HL-60 (cell line): ENCODE results near the gene SLCO2A1.

Source experiments
- DNase-seq, 2 experiments: peaks; one replicate each; pipeline ENCODE4 v3.0.0-alpha.2; 2010 to 2020; ENCODE audit warnings: low read depth in 1 of 2, low spot score in 1 of 2
- H3K27ac ChIP-seq: fragments of 250-450 bp; sonication (Bioruptor Pico); replicated peaks from 2 replicates; pipeline ENCODE4 v1.5.1; 2020; ENCODE audit warnings: mild to moderate bottlenecking, moderate library complexity
- H3K27me3 ChIP-seq: fragments of 250-450 bp; sonication (Bioruptor Pico); 2 replicates; pipeline ENCODE4 v1.5.1; 2021; ENCODE audit warnings: mild to moderate bottlenecking, moderate library complexity; ENCODE audit not compliant: insufficient read depth, poor library complexity, severe bottlenecking
- H3K4me3 ChIP-seq: replicated peaks from 2 replicates; pipeline ENCODE4 v1.5.1; 2011; ENCODE audit warnings: mild to moderate bottlenecking, control low read depth, low read length; ENCODE audit not compliant: insufficient read depth
- GABPA ChIP-seq: IDR thresholded peaks from 2 replicates; pipeline ENCODE4 v1.6.1; 2012; ENCODE audit warnings: low read depth
- POLR2AphosphoS5 ChIP-seq: IDR thresholded peaks from 2 replicates; pipeline ENCODE4 v1.6.1; 2012; ENCODE audit warnings: low read depth
- REST ChIP-seq: IDR thresholded peaks from 2 replicates; pipeline ENCODE4 v1.6.1; 2012; ENCODE audit warnings: low read depth; ENCODE audit not compliant: insufficient replicate concordance
- SPI1 ChIP-seq: IDR thresholded peaks from 2 replicates; pipeline ENCODE4 v1.6.1; 2012; ENCODE audit warnings: low read depth, mild to moderate bottlenecking, borderline replicate concordance
- TF ChIP-seq, protein P1 (sequence below): IDR thresholded peaks from one replicate; pipeline ENCODE4 v1.5.1; 2011; ENCODE audit warnings: low read length, control low read depth, inconsistent platforms; ENCODE audit not compliant: insufficient read depth

The SLCO2A1 gene

DNA sequence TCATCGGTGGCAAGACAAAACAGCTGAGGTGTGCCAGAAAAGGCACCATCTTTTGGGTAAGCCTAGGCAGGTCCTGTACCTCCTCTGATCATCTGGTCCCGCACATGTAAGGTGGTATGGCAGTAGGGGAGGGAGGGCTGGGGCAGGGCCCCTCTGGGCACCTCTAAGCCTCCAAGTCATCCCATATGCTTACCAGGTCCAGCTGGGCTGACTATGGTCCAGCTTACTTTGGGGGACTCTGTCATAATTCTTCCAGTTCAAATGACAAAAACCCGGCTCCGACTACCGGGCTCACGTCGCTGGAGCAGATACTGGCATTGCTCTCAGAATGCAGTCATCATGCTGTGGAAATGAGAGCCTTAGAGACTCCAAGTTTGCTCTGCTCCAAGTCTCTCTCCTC lies 132.2 kb downstream of the SLCO2A1 start:
- DNase-seq, result no peak
- Histone ChIP-seq H3K27me3 (peaks cover 6% of the 10 kb centered on the region), H3K4me3 (no peak overlapping the region), H3K27ac (no peak overlapping the region)
- TF ChIP-seq, protein P1, sequence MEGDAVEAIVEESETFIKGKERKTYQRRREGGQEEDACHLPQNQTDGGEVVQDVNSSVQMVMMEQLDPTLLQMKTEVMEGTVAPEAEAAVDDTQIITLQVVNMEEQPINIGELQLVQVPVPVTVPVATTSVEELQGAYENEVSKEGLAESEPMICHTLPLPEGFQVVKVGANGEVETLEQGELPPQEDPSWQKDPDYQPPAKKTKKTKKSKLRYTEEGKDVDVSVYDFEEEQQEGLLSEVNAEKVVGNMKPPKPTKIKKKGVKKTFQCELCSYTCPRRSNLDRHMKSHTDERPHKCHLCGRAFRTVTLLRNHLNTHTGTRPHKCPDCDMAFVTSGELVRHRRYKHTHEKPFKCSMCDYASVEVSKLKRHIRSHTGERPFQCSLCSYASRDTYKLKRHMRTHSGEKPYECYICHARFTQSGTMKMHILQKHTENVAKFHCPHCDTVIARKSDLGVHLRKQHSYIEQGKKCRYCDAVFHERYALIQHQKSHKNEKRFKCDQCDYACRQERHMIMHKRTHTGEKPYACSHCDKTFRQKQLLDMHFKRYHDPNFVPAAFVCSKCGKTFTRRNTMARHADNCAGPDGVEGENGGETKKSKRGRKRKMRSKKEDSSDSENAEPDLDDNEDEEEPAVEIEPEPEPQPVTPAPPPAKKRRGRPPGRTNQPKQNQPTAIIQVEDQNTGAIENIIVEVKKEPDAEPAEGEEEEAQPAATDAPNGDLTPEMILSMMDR, result no peak
- TF ChIP-seq GABPA, result no peak
- no peak for TF ChIP-seq POLR2AphosphoS5
- no peak for TF ChIP-seq REST
- TF ChIP-seq SPI1, result no peak

DNA sequence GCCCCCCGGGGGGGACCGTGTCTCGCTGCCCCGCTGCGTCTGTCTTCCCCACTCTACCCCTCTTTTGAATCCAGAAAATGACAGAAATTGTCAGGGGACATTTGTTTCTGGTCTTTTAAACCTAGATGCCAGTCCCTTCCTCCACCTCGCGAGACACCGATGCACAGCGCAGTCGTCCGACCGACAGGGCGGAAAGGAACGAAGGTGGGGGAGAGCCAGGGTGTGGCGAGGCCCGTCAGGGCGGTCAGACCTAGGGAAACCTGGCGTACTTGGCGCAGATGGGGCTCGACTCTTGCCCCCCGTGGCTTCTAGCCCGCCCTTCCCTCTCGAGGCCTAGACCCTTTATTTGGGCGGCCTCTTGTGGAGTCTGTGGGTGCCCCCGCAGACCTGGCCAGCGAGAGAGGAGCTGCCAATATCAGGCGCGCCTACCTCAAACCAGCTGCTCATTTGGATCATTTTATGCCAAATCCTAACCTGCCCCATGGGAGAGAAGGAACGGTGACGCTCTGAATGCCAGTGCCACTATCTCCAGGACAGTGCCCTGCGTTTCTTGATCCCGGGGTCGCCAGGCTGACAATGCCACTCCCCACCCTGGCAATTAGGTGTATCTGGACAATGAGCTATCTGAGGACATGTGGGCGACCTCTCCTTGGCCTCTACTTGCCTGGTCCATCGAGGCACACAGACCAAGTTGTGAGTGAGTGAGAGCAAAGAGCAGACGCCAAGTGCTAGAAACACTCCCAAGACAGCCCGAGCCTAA lies 133.5 kb downstream of the SLCO2A1 start:
- H3K4me3 ChIP-seq, result peak overlapping the region; percentile 51
- no peak overlapping the region for H3K27ac ChIP-seq

More for the DNA sequence above, 133.5 kb downstream of the SLCO2A1 start:
- no peak for DNase-seq
- TF ChIP-seq REST (no peak), SPI1 (no peak), POLR2AphosphoS5 (no peak), GABPA (no peak)
- TF ChIP-seq, protein P1, result no peak
- peaks cover 6% of the 10 kb centered on the region for H3K27me3 ChIP-seq
